GM19193 (cell line): ENCODE data around the gene GAPVD1.

Source experiments
- POLR2A ChIP-seq: IDR thresholded peaks from 4 replicates; pipeline ENCODE4 v1.6.1; 2011; ENCODE audit not compliant: insufficient read depth, insufficient read length; ENCODE audit errors: extremely low read depth

The GAPVD1 gene

DNA sequence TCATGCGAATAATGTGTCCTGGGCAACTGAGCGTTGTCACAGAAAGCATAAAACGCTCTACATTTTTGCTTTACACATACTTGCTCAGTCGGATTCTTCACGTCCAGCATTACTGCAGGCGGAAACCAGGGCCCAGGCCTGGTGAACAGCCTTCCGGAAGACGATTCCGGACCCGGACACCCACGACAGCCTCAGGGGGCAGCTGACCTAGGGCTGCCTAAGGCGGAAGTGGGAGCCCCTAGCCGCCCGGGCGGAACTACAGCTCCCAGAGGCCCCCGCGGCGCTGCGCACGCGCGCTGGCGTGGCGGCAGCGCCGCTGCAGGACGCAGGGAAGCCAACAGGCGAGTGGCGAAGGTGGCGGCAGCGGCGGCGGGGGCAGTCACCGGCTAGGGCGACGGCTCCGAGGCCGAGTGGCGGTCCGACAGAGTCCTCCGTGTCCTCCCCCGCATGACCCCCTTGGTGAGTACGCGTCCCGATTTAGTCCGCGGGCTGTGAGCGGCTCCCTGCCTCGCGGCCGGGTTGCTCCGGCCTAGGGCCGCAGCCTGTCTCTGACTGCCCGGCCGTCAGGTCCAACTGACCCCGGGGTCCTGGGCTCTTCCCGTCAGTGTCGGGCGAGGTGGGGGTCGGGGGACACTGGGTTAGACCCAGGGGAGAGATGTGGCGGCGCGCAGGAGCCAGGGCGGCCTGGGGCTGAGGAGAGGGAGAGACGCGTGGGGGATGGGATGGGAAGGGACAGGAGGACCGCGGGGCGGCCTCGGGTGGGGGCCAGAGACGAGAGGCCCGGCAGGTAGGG lies at the start of gene GAPVD1:
TSS of gene GAPVD1 (plus strand) at position 326 of the 793 bp plus-strand sequence. CDS start 37,096 bp downstream, outside the sequence.
- peak; percentile 84 for TF ChIP-seq POLR2A

GRCh38 chr9:125214186-125214585 lies 47.4 kb upstream of the GAPVD1 start:
- TF ChIP-seq POLR2A, result no peak

- no peak for TF ChIP-seq POLR2A
These were observed 43.0 kb upstream of the GAPVD1 start for GRCh38 chr9:125218621-125219020.

DNA sequence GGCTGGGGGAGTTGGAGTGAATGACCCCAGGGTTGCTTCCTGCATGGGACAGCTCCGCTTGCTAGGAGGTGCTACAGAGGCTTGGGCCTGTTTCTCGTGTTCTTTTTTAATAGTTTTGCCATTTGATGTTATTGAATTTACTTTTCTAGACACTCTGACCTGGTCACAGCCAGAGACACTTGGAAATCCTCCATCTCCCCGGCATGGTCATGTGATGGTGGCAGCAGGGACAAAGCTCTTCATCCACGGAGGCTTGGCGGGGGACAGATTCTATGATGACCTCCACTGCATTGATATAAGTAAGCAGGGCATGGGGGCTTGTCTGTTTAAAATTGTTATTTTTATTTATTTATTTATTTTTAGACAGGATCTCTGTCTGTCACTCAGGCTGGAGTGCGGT lies 33.9 kb upstream of the GAPVD1 start:
- no peak for TF ChIP-seq POLR2A

DNA sequence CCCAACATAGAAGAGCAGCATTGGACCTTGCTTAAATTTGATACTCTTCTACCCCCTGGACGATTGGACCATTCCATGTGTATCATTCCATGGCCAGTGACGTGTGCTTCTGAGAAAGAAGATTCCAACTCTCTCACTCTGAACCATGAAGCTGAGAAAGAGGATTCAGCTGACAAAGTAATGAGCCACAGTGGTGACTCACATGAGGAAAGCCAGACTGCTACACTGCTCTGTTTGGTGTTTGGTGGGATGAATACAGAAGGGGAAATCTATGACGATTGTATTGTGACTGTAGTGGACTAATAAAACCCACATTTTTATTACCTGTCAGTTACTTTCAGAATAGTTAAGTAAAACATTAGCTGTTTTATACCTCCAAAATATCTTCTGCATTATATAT lies 27.9 kb upstream of the GAPVD1 start:
- no peak for TF ChIP-seq POLR2A

GRCh38 chr9:125235804-125236519 lies 25.7 kb upstream of the GAPVD1 start:
- TF ChIP-seq POLR2A, result no peak

DNA sequence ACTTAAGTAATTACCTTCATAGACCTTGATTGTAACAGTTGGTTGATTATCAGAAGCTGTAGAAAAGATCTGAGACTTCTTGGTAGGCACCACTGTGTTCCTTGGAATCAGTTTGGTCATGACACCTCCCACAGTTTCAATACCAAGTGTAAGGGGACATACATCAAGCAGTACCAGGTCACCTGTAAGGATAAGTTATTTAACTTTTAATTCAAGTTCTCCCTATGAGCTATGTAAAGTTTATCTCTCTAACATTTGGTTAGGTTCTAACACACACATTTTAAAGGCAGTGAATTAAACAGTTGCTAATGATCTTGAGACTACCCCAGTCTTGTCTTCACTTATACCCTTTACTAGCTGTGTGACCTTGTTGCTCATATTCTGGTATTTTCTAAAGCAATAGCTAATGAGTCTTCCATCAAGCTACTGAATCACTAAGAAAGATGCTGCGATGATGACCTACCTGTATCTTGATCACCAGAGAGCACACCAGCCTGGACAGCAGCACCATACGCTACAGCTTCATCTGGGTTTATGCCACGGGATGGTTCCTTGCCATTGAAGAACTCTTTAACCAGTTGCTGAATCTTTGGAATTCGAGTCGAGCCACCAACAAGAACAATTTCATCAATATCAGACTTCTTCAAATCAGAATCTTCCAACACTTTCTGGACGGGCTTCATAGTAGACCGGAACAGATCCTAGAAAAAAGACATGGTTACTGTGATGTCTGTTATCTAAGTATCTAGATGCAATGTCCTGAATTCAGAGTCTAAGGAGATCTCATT lies 23.3 kb upstream of the GAPVD1 start:
- no peak for TF ChIP-seq POLR2A

DNA sequence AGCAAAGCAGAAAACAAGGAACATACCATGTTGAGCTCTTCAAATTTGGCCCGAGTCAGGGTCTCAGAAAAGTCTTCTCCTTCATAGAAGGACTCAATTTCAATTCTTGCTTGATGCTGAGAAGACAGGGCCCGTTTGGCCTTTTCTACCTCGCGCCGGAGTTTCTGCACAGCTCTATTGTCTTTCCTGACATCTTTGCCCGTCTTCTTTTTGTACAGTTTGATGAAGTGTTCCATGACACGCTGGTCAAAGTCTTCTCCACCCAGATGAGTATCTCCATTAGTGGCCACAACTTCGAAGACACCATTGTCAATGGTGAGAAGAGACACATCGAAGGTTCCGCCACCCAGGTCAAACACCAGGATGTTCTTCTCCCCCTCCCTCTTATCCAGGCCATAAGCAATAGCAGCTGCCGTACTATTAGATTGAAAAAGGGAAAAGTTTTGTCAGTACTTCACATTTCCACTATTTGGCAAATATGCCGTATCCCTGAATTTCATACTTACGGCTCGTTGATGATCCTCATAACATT lies 22.6 kb upstream of the GAPVD1 start:
- no peak for TF ChIP-seq POLR2A

DNA sequence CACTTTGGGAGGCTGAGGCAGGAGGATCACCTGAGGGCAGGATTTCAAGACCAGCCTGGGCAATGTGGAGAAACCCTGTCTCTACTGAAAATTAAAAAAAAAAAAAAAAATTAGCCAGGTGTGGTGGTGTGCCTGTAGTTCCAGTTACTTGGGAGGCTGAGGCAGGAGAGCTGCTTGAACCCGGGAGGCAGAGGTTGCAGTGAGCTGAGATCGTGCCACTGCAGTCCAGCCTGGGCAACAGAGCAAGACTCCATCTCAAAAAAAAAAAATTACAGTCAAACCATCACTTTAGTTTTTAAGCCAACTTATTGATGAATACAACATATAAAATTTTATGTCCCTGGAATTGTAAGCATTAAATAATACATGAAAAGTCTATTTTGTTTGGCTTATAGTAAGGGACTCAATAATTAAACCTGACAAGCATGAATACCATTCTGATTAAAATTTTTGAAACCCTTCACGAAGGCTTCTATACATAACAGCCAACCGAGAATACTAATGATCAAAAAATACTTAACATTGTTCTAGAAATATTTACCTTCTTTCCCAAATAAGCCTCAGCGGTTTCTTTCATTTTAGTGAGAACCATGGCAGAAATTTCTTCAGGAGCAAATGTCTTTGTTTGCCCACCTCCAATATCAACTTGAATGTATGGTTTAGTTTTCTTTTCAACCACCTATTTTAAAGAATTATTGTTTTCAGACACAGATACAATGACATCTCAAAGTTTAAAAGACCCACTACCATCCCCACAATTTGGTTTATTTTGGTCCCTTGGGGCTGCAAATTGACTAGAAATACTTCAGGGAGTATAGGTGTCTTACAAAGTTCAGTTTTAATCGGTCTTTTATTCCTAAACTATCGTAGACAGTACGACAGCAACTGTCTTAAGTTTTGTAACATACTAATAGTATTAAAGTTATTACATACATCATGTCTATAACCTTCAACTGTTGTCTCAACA lies 21.7 kb upstream of the GAPVD1 start:
- TF ChIP-seq POLR2A, result no peak

- TF ChIP-seq POLR2A, result no peak
These were observed 21.0 kb upstream of the GAPVD1 start for GRCh38 chr9:125240649-125240999.

DNA sequence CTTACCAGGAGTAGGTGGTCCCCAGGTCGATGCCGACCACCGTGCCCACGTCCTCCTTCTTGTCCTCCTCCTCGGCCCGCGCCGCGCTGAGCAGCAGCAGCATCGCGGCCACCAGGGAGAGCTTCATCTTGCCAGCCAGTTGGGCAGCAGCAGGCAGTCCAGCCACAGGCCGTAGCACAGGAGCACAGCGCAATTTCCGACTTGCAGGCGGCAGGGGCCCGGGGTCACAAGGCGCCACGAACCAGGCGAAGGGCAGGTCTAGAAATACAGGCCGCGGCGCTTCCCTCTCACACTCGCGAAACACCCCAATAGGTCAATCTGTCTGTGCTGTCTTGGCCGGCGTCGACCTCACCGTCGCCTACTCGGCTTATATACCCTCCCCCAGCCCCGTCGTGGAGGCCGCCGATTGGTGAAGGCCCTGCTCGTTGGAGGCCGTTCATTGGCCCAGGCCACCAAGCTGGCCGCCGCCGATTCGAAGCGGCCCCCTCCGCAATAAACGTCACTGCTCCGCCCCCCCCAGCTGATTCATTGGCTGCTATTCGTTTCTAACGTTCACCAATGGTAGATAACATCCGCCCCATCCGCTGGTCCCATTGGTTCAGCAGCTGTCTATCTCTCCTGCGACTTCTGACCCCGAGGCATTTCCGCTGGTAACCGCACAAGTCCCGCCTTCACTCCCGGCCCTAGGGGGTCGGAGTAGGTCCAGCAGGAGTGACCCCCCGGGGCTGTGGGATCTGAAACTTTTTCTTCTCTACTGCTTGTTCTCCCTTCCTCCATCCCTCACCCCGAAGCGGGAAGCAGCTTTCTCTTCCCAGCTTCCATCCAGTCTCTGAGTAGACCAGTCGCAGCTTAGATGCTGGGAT lies 20.4 kb upstream of the GAPVD1 start, which contains the start of gene HSPA5:
TSS of gene HSPA5 (minus strand) at position 344 of the 863 bp plus-strand sequence. CDS start at position 127, 217 bp downstream.
- peak; percentile 99 for TF ChIP-seq POLR2A

GRCh38 chr9:125241863-125242739 lies 19.5 kb upstream of the GAPVD1 start:
- TF ChIP-seq POLR2A, result no peak
